Measurements from ENCODE around the gene CAPZB. TPM values are rescaled to one million over a fixed set of nuclear protein-coding genes. Genes with fewer than 3 reads are reported as not detected.

CAPZB gene
- polyA plus RNA-seq, 1 experiment = 312 TPM

- H3K4me3 ChIP-seq (ENCODE audit: low read depth, low read length) = no peak overlapping the region
- ChIA-PET POLR2A (interaction anchor here (1.2 kb wide), 1 partner anchor 58 kb away, joined by 6 read pairs; the partner anchor contains the start of genes EMC1 and MRTO4), CTCF (interaction anchor here (0.6 kb wide), 1 partner anchor 198 kb away, joined by 4 read pairs; no protein-coding TSS in a partner anchor)
- H3K9me3 ChIP-seq (ENCODE audit: control insufficient read depth, insufficient read depth, low read length) = no peaks in the 10 kb centered on the region; the same call in 1 of the 2 replicates
- no peak for DNase-seq (ENCODE audit: low read depth, low spot score)
- H3K27ac ChIP-seq (ENCODE audit: low read depth, low read length) = no peak overlapping the region
- H3K27me3 ChIP-seq (ENCODE audit: control insufficient read depth, insufficient read depth, low read length) = no peaks in the 10 kb centered on the region
- TF ChIP-seq CTCF (IDR thresholded peaks at IDR 0.05; ENCODE audit: low read depth, low read length) = no peak
These were observed 175.3 kb downstream of the CAPZB start for GRCh38 chr1:19310061-19310460.

GRCh38 chr1:19309123-19309813, 176.1 kb downstream of the CAPZB start:
- ChIA-PET POLR2A (interaction anchor here (1.2 kb wide), 1 partner anchor 58 kb away, joined by 6 read pairs; the partner anchor contains the start of genes EMC1 and MRTO4), CTCF (interaction anchor here (0.6 kb wide), 1 partner anchor 189 kb away, joined by 4 read pairs; no protein-coding TSS in a partner anchor)
- Histone ChIP-seq H3K27me3 (ENCODE audit: control insufficient read depth, insufficient read depth, low read length) (no peaks in the 10 kb centered on the region), H3K9me3 (ENCODE audit: control insufficient read depth, insufficient read depth, low read length) (no peaks in the 10 kb centered on the region; the same call in 1 of the 2 replicates), H3K4me3 (ENCODE audit: low read depth, low read length) (peak overlapping the region; percentile 1; the same call in 1 of the 2 replicates), H3K27ac (ENCODE audit: low read depth, low read length) (peak overlapping the region; percentile 52)
- no peak for TF ChIP-seq CTCF (IDR thresholded peaks at IDR 0.05; ENCODE audit: low read depth, low read length)
- peak; percentile 72 for DNase-seq (ENCODE audit: low read depth, low spot score)

GRCh38 chr1:19308509-19308907, 176.8 kb downstream of the CAPZB start:
- Histone ChIP-seq H3K27ac (ENCODE audit: low read depth, low read length) (peak overlapping the region; percentile 52), H3K4me3 (ENCODE audit: low read depth, low read length) (no peak overlapping the region), H3K27me3 (ENCODE audit: control insufficient read depth, insufficient read depth, low read length) (no peaks in the 10 kb centered on the region), H3K9me3 (ENCODE audit: control insufficient read depth, insufficient read depth, low read length) (no peaks in the 10 kb centered on the region; the same call in 1 of the 2 replicates)
- no peak for DNase-seq (ENCODE audit: low read depth, low spot score)
- TF ChIP-seq CTCF (IDR thresholded peaks at IDR 0.05; ENCODE audit: low read depth, low read length) = no peak
- POLR2A ChIA-PET = no interaction called here
- CTCF ChIA-PET = no interaction called here

- H3K4me3 ChIP-seq (ENCODE audit: low read depth, low read length) = no peak overlapping the region
- no peak for DNase-seq (ENCODE audit: low read depth, low spot score)
- POLR2A ChIA-PET = no interaction called here
- H3K9me3 ChIP-seq (ENCODE audit: control insufficient read depth, insufficient read depth, low read length) = no peaks in the 10 kb centered on the region; the same call in 1 of the 2 replicates
- H3K27me3 ChIP-seq (ENCODE audit: control insufficient read depth, insufficient read depth, low read length) = no peaks in the 10 kb centered on the region
- no peak for TF ChIP-seq CTCF (IDR thresholded peaks at IDR 0.05; ENCODE audit: low read depth, low read length)
- CTCF ChIA-PET = no interaction called here
- no peak overlapping the region for H3K27ac ChIP-seq (ENCODE audit: low read depth, low read length)
These were observed 177.4 kb downstream of the CAPZB start for GRCh38 chr1:19307794-19308508.

- TF ChIP-seq CTCF (IDR thresholded peaks at IDR 0.05; ENCODE audit: low read depth, low read length) = no peak
- Histone ChIP-seq H3K4me3 (ENCODE audit: low read depth, low read length) (no peak overlapping the region), H3K27me3 (ENCODE audit: control insufficient read depth, insufficient read depth, low read length) (no peaks in the 10 kb centered on the region), H3K27ac (ENCODE audit: low read depth, low read length) (no peak overlapping the region), H3K9me3 (ENCODE audit: control insufficient read depth, insufficient read depth, low read length) (no peaks in the 10 kb centered on the region; the same call in 1 of the 2 replicates)
- no peak for DNase-seq (ENCODE audit: low read depth, low spot score)
- CTCF ChIA-PET = no interaction called here
- POLR2A ChIA-PET = no interaction called here
These were observed 178.4 kb downstream of the CAPZB start for GRCh38 chr1:19306941-19307340.
